AG04450 (cell line): ENCODE data around the gene STOML1. TPM values are rescaled to one million over a fixed set of nuclear protein-coding genes. Genes with fewer than 3 reads are reported as not detected.

Experiments used
- CTCF ChIA-PET: fragments of 300-600, 350-600 bp; formaldehyde crosslinking; extraction: SDS; loops from one replicate; lab custom pipeline; 2022; ENCODE audit warnings: antibody characterized with exemption, inconsistent platforms; lab: Charles Lee
- POLR2A ChIA-PET: fragments of 350-600 bp; formaldehyde crosslinking; extraction: SDS; loops from one replicate; lab custom pipeline; 2021; ENCODE audit warnings: antibody characterized with exemption, inconsistent platforms; lab: Yijun Ruan, JAX
- DNase-seq: peaks from one replicate; pipeline ENCODE4 v3.0.0-alpha.2; 2011; ENCODE audit warnings: low read depth, low spot score
- H3K27ac ChIP-seq: one replicate; pipeline ENCODE4 v1.5.1; 2012; ENCODE audit warnings: low read depth, low read length, control low read depth
- H3K27me3 ChIP-seq: one replicate; pipeline ENCODE4 v1.6.0; 2012; ENCODE audit warnings: low read length; ENCODE audit not compliant: control insufficient read depth, insufficient read depth
- H3K4me3 ChIP-seq: 2 replicates; pipeline ENCODE4 v1.5.1; 2011; ENCODE audit warnings: mild to moderate bottlenecking, low read depth, low read length, control low read depth
- H3K9me3 ChIP-seq: 2 replicates; pipeline ENCODE4 v1.5.1; 2012; ENCODE audit warnings: low read length; ENCODE audit not compliant: control insufficient read depth, insufficient read depth
- polyA plus RNA-seq: library from polyadenylated mRNA; depleted of rRNA; stranded (reverse); fragments of >200 nt; gene quantifications from 2 replicates; pipeline ENCODE4 v1.2.3, GENCODE V29; 2011
- TF ChIP-seq, protein P1 (sequence below): IDR thresholded peaks from 2 replicates; pipeline ENCODE4 v1.5.1; 2011; ENCODE audit warnings: low read depth, low read length, control low read depth, inconsistent platforms

The STOML1 gene
- polyA plus RNA-seq, 1 experiment, result 7.3 TPM

GRCh38 chr15:73949496-73949895, 42.6 kb downstream of the STOML1 start:
- no peak for DNase-seq
- Histone ChIP-seq H3K4me3 (no peak overlapping the region), H3K27ac (no peak overlapping the region), H3K9me3 (no peaks in the 10 kb centered on the region), H3K27me3 (no peaks in the 10 kb centered on the region)
- ChIA-PET CTCF (interaction anchor here (0.6 to 3.7 kb wide), 8 partner anchors 10 to 241 kb away, joined by 3 to 26 read pairs (median 4); partner anchors contain the start of gene TBC1D21), POLR2A (interaction anchor here (0.6 to 1.7 kb wide), 3 partner anchors 9 to 27 kb away, joined by 3 to 6 read pairs (median 6); no protein-coding TSS in a partner anchor)
- TF ChIP-seq, protein P1, sequence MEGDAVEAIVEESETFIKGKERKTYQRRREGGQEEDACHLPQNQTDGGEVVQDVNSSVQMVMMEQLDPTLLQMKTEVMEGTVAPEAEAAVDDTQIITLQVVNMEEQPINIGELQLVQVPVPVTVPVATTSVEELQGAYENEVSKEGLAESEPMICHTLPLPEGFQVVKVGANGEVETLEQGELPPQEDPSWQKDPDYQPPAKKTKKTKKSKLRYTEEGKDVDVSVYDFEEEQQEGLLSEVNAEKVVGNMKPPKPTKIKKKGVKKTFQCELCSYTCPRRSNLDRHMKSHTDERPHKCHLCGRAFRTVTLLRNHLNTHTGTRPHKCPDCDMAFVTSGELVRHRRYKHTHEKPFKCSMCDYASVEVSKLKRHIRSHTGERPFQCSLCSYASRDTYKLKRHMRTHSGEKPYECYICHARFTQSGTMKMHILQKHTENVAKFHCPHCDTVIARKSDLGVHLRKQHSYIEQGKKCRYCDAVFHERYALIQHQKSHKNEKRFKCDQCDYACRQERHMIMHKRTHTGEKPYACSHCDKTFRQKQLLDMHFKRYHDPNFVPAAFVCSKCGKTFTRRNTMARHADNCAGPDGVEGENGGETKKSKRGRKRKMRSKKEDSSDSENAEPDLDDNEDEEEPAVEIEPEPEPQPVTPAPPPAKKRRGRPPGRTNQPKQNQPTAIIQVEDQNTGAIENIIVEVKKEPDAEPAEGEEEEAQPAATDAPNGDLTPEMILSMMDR, result no peak

GRCh38 chr15:73948982-73949381, 43.1 kb downstream of the STOML1 start:
- DNase-seq, result no peak
- CTCF ChIA-PET, result interaction anchor here (0.8 to 3.7 kb wide), 5 partner anchors 8 to 75 kb away, joined by 3 to 26 read pairs (median 3); partner anchors contain the start of gene TBC1D21
- no peaks in the 10 kb centered on the region for H3K27me3 ChIP-seq
- POLR2A ChIA-PET, result interaction anchor here (1.7 kb wide), 1 partner anchor 8 kb away, joined by 6 read pairs; no protein-coding TSS in a partner anchor
- no peaks in the 10 kb centered on the region for H3K9me3 ChIP-seq
- TF ChIP-seq, protein P1, result no peak
- no peak overlapping the region for H3K4me3 ChIP-seq
- H3K27ac ChIP-seq, result no peak overlapping the region

GRCh38 chr15:73948396-73948795, 43.7 kb downstream of the STOML1 start:
- Histone ChIP-seq H3K9me3 (no peaks in the 10 kb centered on the region), H3K27me3 (no peaks in the 10 kb centered on the region), H3K4me3 (no peak overlapping the region), H3K27ac (no peak overlapping the region)
- no peak for DNase-seq
- ChIA-PET CTCF (interaction anchor here (0.8 to 3.7 kb wide), 5 partner anchors 9 to 74 kb away, joined by 3 to 26 read pairs (median 3); partner anchors contain the start of gene TBC1D21), POLR2A (interaction anchor here (1.7 kb wide), 1 partner anchor 7 kb away, joined by 6 read pairs; no protein-coding TSS in a partner anchor)
- TF ChIP-seq, protein P1, result no peak

- Histone ChIP-seq H3K27ac (no peak overlapping the region), H3K4me3 (no peak overlapping the region), H3K27me3 (no peaks in the 10 kb centered on the region), H3K9me3 (no peaks in the 10 kb centered on the region)
- no peak for DNase-seq
- TF ChIP-seq, protein P1, result no peak
- CTCF ChIA-PET, result interaction anchor here (1.9 kb wide), 1 partner anchor 12 kb away, joined by 11 read pairs; no protein-coding TSS in a partner anchor
- POLR2A ChIA-PET, result no interaction called here
Observed at GRCh38 chr15:73947651-73948050, 44.4 kb downstream of the STOML1 start.

- H3K9me3 ChIP-seq, result no peaks in the 10 kb centered on the region
- TF ChIP-seq, protein P1, result no peak
- no peak for DNase-seq
- H3K4me3 ChIP-seq, result no peak overlapping the region
- H3K27me3 ChIP-seq, result no peaks in the 10 kb centered on the region
- ChIA-PET POLR2A (no interaction called here), CTCF (no interaction called here)
- no peak overlapping the region for H3K27ac ChIP-seq
Observed at GRCh38 chr15:73946795-73947370, 45.2 kb downstream of the STOML1 start.
